ENCODE data around the gene RGS17. TPM values are rescaled to one million over a fixed set of nuclear protein-coding genes. Genes with fewer than 3 reads are reported as not detected.
A peak's percentile ranks its signal among the peaks of the same experiment; 100 is the strongest.

The RGS17 gene
- 4.8 and 8.1 TPM in 2 replicates for total RNA-seq (ENCODE audit: low replicate concordance)

- TF ChIP-seq EZH2 (IDR thresholded peaks at IDR 0.05), result no peak
- TF ChIP-seq CTCF (IDR thresholded peaks at IDR 0.05), result no peak
- no peak for TF ChIP-seq EZH2phosphoT487 (IDR thresholded peaks at IDR 0.05)
- peak within 1 kb of the TSS; percentile 99 for H3K4me2 ChIP-seq
- peak; percentile 94 for DNase-seq (ENCODE audit: low spot score)
- H3K4me3 ChIP-seq, result peak within 1 kb of the TSS; percentile 86
- H3K27ac Mint-ChIP-seq, result peak within 1 kb of the TSS; percentile 95
- peaks cover 18% of the 10 kb centered on the region for H4K20me1 ChIP-seq (ENCODE audit: low read depth)
- no peaks in the 10 kb centered on the region for H3K36me3 ChIP-seq
- peaks cover 18% of the 10 kb centered on the region for H3K79me2 ChIP-seq (ENCODE audit: low read depth)
- H3K4me1 Mint-ChIP-seq, result peaks cover 16% of the 10 kb centered on the region
- H3K9me3 ChIP-seq (ENCODE audit: low read depth), result no peaks in the 10 kb centered on the region
- peak within 1 kb of the TSS; percentile 99 for H3K4me3 Mint-ChIP-seq
- peak within 1 kb of the TSS; percentile 100 for H2AFZ ChIP-seq (replicated peaks)
- H3K4me1 ChIP-seq, result peaks cover 15% of the 10 kb centered on the region
- H3K27me3 Mint-ChIP-seq (ENCODE audit: insufficient read depth, low read depth), result peaks cover 11% of the 10 kb centered on the region
- peaks cover 4% of the 10 kb centered on the region for H3F3A ChIP-seq (ENCODE audit: low read depth)
- no peak within 1 kb of the TSS for H3K27ac ChIP-seq
- H3K9me3 Mint-ChIP-seq, result peaks cover 13% of the 10 kb centered on the region
- peaks cover 41% of the 10 kb centered on the region for H3K27me3 ChIP-seq
- H3K36me3 Mint-ChIP-seq, result peaks cover 3% of the 10 kb centered on the region
- H3K9ac ChIP-seq, result peak within 1 kb of the TSS; percentile 50
These were observed at the start of gene RGS17 for GRCh38 chr6:153131037-153131981. Gene RGS17, minus strand, starts transcription at chr6:153131282. Its CDS starts 87,264 bp downstream, at chr6:153044018.

GRCh38 chr6:153172815-153173214 lies 41.7 kb upstream of the RGS17 start:
- Mint-ChIP-seq H3K36me3 (no peaks in the 10 kb centered on the region), H3K27ac (no peak overlapping the region), H3K4me1 (peaks cover 8% of the 10 kb centered on the region), H3K9me3 (no peaks in the 10 kb centered on the region), H3K27me3 (ENCODE audit: insufficient read depth, low read depth) (peaks cover 2% of the 10 kb centered on the region), H3K4me3 (no peak overlapping the region)
- H3K4me3 ChIP-seq, result no peak overlapping the region
- TF ChIP-seq CTCF (IDR thresholded peaks at IDR 0.05) (no peak), EZH2 (IDR thresholded peaks at IDR 0.05) (no peak), EZH2phosphoT487 (IDR thresholded peaks at IDR 0.05) (no peak)
- H2AFZ ChIP-seq (replicated peaks), result no peak overlapping the region
- no peak overlapping the region for H3K4me2 ChIP-seq
- H3K36me3 ChIP-seq, result no peaks in the 10 kb centered on the region
- no peaks in the 10 kb centered on the region for H3K9me3 ChIP-seq (ENCODE audit: low read depth)
- H3K27ac ChIP-seq, result no peak overlapping the region
- DNase-seq (ENCODE audit: low spot score), result peak; percentile 14
- H3K9ac ChIP-seq, result no peak overlapping the region
- no peaks in the 10 kb centered on the region for H3K27me3 ChIP-seq
- no peaks in the 10 kb centered on the region for H3K4me1 ChIP-seq
- H3K79me2 ChIP-seq (ENCODE audit: low read depth), result no peaks in the 10 kb centered on the region
- no peaks in the 10 kb centered on the region for H3F3A ChIP-seq (ENCODE audit: low read depth)
- H4K20me1 ChIP-seq (ENCODE audit: low read depth), result no peaks in the 10 kb centered on the region

GRCh38 chr6:153170511-153170910 lies 39.4 kb upstream of the RGS17 start:
- Histone ChIP-seq H3K4me2 (no peak overlapping the region), H3K79me2 (ENCODE audit: low read depth) (no peaks in the 10 kb centered on the region), H3K36me3 (no peaks in the 10 kb centered on the region), H3K9me3 (ENCODE audit: low read depth) (no peaks in the 10 kb centered on the region), H3K4me1 (peaks cover 7% of the 10 kb centered on the region), H3K27me3 (no peaks in the 10 kb centered on the region), H3K9ac (no peak overlapping the region), H3K27ac (no peak overlapping the region), H3K4me3 (no peak overlapping the region), H4K20me1 (ENCODE audit: low read depth) (no peaks in the 10 kb centered on the region), H3F3A (ENCODE audit: low read depth) (no peaks in the 10 kb centered on the region), H2AFZ (replicated peaks) (no peak overlapping the region)
- no peak overlapping the region for H3K4me3 Mint-ChIP-seq
- H3K9me3 Mint-ChIP-seq, result no peaks in the 10 kb centered on the region
- H3K36me3 Mint-ChIP-seq, result no peaks in the 10 kb centered on the region
- TF ChIP-seq EZH2phosphoT487 (IDR thresholded peaks at IDR 0.05) (no peak), EZH2 (IDR thresholded peaks at IDR 0.05) (no peak), CTCF (IDR thresholded peaks at IDR 0.05) (no peak)
- H3K27ac Mint-ChIP-seq, result no peak overlapping the region
- H3K27me3 Mint-ChIP-seq (ENCODE audit: insufficient read depth, low read depth), result no peaks in the 10 kb centered on the region
- H3K4me1 Mint-ChIP-seq, result peaks cover 22% of the 10 kb centered on the region
- DNase-seq (ENCODE audit: low spot score), result no peak
